ENCODE results near the gene UPF1.

GRCh38 chr19:18831524-18832305, at the start of gene UPF1:
- TF ChIP-seq POLR2A (IDR thresholded peaks at IDR 0.05), result peak in 3 of 4 donors; percentile 51 to 93 (median 80)
- TF ChIP-seq, protein P1, sequence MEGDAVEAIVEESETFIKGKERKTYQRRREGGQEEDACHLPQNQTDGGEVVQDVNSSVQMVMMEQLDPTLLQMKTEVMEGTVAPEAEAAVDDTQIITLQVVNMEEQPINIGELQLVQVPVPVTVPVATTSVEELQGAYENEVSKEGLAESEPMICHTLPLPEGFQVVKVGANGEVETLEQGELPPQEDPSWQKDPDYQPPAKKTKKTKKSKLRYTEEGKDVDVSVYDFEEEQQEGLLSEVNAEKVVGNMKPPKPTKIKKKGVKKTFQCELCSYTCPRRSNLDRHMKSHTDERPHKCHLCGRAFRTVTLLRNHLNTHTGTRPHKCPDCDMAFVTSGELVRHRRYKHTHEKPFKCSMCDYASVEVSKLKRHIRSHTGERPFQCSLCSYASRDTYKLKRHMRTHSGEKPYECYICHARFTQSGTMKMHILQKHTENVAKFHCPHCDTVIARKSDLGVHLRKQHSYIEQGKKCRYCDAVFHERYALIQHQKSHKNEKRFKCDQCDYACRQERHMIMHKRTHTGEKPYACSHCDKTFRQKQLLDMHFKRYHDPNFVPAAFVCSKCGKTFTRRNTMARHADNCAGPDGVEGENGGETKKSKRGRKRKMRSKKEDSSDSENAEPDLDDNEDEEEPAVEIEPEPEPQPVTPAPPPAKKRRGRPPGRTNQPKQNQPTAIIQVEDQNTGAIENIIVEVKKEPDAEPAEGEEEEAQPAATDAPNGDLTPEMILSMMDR (IDR thresholded peaks at IDR 0.05), result peak in 4 of 6 experiments; percentile 43 to 63 (median 54)

All from upper lobe of left lung (tissue), 4 donors.